HG02642 (cell line): ENCODE results near the gene SLC1A4.
A peak's percentile ranks its signal among the peaks of the same experiment; 100 is the strongest.

Experiments
- ATAC-seq: cut with Tn5 transposase; IDR thresholded peaks from one replicate; pipeline ENCODE4 v1.9.1; 2021; ENCODE audit warnings: mild to moderate bottlenecking; ENCODE audit not compliant: unreplicated experiment, poor library complexity

The SLC1A4 gene

DNA sequence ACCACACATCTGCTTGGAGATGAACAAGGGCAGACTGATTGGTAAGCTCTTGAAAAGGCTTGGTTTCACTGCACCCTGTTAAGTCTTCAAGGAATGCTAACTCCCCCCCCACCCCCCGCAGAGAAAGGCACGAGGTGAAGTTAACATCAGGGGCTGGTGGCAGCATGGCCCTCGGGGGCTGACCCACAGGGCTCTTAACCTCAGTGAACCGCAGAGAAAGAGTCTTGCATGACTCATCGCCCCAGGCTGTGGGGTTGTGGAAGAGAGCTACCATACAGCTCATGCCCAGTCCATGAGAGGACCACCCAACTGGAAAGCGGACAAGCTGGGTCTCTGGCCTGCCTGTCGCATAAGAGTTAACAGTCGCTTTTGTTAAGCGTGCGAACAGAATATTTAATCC is 56.5 kb downstream of the SLC1A4 start:
- ATAC-seq: no peak

DNA sequence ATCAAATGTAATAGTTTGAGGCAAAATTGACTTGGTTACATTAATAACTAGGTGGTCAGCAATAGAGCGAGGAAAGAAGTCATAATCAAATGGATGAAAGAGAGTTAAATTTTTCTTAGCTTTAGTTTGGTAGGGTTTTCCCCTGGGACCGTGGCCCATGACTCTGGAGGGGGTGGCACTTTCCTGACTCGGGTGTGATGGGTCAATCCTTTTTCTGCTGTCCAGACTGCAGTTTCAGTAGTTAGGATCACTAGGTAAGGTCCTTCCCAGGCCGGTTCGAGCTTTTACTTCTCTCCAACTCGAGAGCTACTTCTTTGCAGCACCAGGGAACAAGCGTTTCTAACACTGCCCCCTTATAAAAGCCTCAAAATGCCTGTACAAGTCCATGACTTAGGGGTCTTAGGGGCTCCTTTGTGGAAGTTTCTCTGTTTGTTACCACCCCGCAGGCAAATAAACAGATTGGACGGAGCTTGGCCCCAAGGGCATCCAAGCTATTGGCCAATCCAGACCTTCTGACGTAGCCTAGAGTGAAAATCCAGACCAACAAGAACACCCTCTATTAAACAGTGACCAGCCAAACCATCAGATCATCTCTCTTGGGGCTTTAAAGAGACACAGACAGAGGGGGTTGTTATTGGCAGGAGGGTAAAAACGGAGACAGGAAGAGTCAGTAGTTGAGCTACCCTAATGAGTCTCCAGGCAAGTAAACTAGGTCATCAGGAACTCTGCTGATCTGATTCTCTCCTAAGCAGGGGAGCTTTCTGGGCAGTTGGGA is 57.6 kb downstream of the SLC1A4 start:
- ATAC-seq: no peak

DNA sequence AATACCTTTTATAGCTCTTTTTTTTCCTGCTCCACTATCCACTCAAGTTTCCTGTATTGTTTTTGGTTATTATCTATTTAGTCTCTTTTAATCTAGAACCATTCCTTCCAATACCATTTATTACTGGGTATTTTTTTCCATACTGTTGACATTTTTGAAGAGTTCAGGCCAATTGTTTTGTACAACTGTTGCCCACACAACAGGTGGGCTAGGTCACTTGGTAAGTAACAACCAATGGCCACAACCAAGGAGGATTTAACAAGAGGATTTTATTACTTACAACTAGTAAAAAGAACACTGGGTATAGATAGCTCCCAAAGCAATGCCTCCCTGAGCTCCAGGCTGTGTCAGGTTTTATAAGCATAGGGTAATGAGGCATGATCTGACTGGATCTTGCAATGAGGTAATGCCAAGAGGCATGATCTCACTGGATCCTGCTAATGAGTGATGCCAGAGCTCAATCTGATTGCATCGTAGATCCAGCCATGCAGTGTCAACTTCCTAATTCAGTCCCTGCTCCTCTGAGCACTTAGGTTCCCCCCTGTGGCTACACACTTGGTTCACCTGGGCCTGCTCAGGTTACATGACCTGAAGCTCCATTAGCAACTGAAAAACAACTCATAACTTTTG is 59.9 kb downstream of the SLC1A4 start:
- ATAC-seq: no peak

DNA sequence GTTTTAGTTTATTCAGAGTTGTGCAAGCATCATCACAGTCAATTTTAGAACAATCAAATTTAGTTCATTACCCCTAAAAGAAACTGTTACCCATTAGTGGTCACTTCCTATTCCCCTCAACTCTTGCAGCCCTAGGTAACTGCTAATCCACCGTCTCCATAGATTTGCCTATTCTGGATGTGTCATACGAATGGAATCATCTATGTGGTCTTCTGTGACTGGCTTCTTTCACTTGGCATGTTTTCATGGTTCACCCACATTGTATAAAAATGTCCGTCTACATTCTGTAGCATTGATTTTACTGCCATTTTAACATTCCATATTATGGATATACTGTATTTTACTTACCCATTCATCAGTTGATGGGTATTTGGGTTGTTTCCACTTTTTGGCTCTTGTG is 61.7 kb downstream of the SLC1A4 start:
- ATAC-seq: no peak

DNA sequence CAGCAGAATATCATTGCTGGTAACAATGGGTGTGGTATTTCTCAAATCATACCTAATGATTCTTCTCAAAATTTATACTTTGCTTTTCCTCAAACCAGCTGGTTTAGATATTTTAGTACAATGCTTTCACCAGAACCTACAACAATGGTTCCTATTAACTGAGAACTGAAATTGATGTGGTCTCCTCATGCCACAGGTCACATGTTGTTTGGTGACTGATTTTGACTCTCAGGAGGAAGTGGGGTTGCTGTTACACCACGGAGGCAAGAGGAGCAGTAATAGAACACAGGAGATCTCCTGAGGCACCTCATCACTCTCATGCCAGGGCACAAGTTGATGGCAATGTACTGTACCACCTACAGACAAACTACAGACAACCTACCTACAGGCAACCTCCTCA is 64.0 kb downstream of the SLC1A4 start:
- ATAC-seq: peak; percentile 44

DNA sequence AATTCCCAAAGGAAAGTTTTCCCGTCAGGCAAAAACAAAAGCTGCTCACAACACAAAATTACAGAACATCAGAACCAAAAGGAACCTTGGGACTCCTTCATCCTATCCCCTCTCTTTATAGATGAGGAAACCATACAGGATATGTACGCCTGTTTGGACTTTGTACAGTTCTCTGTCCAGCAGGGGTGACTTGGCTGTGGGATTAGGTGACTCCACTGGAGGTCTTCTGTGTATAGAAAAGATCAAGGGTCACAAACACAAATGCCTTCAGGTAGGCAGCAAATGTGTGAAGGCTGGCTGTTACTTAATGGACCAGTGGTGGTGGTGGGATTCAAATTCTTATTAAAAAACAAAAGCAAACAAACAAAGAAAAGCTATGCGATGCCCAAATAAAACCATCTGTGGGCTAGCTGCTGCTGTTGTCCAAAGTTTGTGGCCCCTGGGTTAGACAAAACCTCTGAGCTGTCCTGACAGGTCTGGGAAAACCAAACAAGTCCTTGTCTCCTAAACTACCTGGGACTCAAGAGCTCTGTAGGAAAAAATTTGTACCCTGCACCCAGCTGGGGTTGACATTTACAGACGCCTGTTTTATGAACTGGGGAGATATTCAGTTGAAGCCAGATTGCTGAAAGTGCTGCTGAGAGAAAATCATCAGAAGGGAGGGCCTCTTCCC is 65.7 kb downstream of the SLC1A4 start:
- ATAC-seq: no peak

DNA sequence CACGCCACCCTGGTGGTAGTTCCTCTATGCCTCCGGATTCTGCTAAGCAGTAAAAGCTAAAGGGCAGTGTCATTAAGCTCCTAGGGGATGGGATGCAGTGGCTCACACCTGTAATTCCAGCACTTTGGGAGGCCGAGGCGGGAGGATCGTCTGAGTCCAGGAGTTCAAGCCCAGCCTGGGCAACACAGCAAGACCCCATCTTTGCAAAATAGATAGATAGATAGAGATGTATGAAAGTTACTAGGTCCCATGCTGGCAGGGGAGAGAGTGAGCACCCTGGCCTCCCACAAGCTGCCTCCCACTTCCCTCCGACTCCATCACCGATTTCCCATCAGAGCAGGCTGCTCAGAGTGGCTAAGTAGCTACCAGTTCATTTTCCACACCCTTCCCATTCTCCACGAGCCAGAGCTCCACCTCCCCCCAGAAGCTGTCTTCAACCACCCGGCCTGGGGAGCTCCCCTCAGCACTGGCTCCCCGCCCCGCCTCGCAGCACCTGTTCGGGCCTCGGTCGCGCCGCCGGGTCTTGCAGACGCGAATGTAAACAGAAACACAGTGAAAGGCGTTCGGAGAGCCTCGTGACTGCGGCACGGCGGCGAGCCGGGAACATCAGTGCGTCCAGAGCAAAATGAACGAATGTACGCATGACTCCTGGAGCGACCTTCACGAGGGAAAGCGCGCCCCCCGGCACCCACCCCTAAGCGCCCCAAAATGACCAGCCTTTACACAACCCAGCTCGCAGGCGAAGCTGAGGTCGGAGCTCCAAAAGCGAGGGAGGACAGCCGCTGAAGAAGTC is 66.4 kb downstream of the SLC1A4 start:
- ATAC-seq: peak; percentile 38

DNA sequence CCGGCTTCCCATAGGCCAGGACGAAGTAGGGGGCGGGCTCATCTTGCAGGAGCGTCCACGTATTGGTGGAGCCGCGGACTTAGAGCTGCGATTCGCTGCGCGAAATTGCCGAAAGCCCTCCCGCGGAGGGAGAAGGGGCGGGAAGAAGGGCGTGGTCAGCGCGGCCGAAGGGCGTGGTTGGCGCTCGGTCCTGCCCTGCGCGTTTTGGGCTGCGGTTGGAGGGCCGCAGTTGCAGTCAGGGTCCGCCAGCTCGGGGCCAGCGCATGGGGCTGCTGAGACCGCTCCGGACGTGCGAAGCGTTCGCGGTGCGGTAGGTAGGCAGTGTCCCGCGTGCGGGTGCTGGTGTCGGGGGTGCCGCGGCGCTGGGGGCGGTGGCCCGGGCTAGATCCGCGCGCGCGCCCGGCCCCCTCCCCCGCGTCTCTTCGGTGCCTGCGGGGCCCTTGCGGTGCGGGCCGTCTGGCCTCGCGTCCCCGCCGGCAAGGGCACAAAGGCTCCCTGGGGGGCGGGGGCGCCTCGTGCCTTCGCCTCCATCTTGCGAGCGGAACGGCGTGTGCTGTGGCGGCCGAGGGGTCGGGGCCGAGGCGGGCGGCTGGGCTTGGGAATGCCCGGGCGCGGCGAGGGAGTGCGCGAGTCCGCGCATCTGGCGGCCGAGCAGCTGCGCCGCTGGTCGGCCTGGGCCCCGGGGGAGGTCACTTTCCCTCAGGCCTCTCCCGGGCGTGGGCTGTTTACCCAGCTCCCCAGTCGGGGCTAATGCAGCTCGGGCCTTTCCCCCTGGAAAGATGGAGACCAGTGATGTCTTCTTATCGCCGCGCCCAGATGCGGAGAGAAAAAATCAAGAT is 67.2 kb downstream of the SLC1A4 start, which contains the start of gene CEP68:
TSS of gene CEP68 (plus strand) at position 202 of the 839 bp plus-strand sequence. CDS start 13,029 bp downstream, outside the sequence.
- peak; percentile 90 for ATAC-seq

DNA sequence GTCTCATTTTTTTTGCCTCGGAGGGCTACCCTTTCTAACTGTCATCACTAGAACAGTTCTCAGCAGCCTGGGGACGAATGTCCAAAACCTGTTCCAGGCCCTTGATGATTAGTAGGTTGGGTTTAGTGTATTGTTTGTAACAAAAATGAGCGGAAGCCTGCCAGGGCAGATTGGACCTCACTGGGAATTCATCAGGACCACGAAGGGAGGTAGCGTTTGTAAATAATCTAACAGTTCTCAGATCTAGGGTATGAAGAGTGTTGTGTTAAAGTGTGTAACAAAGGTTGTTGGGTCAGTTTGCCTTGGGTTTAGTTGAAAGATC is 67.8 kb downstream of the SLC1A4 start:
- no peak for ATAC-seq

DNA sequence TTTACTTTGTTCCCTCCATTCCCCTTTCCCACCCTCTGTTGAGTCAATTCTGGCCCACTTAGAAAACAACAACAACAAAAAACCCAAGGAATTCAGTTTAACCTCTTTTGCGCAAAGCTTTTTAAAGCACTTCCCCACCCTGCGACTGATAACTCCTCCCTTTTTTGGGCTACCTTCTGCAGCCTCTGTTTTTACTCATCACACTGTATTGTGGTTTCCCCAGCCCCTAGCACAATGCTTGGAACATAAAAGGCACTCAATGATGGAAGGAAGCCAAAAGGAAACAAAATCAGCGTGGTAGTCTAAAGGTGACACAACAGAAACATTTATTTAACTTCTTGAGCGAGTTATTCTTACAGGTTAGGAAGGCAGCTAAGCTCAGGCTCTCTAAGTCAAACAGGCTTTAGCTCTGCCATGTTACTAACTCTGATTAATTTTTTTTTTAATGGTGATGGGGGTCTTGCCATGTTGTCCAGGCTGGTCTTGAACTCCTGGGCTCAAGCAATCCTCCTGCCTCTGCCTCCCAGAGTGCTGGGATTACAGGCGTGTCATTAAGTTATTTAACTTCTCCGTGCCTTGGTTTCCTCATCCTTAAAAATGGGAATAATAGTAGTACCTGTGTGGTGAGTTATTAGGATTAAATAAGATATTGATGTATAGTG is 68.3 kb downstream of the SLC1A4 start:
- ATAC-seq: no peak

DNA sequence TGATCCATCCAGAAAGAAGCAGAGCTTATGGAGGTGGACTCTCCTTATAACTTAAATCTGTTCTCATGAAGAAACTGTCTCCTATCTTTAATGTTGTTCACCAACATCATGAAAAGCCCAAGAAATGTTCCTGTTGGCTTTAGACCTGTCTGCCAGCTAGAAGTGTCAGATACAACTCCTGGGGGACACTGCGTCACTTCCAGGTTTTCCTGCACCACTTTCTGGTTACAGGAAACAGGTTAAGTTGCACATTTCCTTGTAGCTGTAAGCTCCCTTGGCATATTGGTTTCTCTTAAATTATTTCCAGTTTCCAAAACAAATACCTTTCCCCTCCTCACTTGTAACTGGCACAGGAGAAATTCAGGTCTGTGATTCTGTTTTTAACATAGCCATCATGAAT is 69.9 kb downstream of the SLC1A4 start:
- no peak for ATAC-seq

DNA sequence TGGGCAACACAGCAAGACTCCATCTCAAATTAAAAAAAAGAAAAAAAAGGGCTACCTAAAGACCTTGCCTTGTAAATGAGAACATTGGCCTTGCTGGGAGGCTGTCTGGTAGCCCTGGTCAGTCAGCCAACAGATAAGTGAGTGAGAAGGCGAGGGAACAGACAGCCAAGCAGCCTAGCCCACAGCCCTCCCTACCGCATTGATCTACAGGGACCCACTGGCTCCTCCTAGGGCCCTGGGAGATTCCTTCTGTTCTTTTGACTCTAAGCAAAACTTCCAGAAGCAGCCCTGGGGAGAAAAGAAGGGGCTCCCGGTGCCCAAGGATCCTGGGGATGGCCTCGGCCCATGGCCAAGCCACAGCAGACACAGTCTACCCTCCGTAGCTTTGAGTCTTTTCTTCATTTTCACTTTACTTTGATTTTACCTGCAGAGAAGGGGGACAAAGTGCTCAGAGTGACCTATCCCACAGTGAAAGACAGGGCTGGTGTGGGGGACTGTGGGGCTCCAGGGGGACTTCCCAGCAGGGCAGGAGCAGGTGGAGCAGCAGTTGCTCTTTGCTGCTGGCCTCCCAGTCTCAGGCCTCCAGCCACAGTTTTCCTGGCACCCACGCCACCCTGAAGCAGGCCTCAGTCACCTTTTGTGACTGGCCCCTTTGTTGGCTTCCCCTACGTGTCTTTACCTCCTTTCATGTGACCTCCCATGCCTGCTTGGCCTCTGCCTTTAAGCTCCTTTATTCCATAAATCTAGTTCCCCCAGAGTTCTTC is 72.1 kb downstream of the SLC1A4 start:
- ATAC-seq: no peak

DNA sequence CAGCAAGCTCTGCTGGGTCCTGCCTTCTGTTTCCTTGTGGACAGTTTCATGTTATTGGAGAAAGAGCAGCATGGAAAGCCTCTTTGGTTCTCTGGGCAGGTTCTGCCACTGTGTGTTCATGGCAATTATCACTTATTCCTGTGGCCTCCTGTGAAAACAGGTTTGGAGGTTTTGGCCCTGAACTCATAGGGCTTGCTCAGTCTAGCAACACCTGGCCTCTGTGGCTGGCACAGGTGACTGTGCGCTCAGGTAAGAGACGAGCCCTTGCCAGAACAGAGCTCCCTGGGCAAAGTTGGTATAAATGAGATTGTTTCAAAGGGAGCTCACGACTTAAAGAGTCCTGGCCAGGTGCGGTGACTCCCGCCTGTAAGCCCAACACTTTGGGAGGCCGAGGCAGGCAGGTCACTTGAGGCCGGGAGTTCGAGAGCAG is 72.7 kb downstream of the SLC1A4 start:
- no peak for ATAC-seq

DNA sequence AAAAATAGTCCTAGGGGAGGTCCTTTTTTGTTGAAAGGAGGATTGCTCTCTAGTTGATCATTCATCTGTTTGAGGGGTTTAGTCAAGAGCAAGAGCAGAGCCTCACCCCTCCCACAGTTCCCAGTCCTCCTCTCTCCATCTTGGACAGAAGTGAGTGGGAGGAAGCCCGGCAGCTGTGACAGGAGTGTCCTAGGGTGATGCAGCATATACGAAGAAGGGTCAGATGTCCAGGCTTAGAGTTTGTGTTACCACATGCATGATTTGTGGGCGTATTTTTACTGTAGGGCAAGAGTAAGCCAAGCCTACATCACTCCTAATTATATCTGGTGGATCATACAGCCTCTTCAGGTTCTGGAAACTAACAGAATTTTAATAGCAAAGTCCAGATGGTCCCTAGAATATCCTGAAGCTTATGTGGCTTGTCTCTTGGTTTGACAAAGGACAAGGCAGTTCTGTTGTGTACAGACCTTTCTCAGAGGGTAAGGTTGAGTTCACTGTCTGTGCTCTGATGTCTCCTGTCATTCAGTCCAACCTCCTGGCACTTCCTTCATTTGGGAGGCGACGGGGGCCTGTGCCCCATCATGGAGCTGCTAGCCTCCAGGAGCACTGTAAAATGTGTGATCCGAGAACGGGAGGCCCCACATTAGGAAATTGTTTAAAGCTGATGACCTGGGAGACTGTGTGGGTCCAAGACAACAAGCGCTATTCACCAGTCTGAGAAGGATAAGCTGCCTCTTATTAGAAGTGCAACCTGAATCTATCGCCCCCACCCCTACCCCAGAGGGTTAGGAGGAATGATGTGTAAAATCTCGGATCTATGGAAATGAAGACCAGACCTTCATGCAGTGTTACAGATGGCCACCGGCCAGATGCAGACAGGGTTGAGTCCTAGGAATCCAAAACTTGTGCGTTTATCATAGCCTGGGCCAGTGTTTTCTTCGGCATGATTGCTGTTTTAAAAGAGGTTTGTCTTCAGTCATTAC is 73.9 kb downstream of the SLC1A4 start:
- ATAC-seq: no peak

DNA sequence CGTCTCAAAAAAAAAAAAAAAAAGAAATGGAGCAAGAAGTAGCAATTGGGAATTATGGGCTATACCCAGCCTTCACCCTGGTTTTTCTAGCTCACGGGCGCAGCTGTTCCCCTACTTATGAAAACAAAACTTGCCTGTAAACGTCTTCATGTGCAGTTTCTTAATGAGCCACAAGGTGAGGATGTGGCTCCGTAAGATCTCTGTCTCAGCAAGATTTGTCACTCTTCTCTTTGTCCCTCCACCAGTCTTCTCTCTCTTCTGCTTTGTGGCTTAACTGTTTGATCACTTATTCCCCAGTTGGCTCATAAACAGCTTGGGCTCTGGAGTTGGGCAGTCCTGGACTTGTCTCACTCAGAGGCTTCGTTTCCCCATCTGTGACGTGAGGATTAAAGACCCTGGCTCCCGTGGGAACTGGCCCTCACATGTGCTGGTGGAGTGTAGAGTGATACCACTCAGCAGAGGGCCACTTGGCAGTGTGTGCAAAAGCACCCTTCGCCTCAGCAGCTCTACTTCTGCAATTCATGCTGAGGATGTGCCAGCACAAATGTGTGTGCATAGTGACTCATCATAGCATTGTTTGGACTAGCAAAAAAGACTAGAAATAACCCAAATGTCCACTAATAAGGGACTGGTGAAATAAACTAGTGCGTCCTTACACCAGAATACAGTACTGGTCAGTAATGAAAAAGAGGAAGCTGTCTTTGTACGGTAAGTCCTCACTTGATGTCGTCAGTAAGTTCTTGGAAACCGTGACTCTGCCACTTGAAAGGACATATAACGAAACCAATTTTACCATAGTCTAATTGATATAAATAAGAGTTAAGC is 75.7 kb downstream of the SLC1A4 start:
- peak; percentile 88 for ATAC-seq

DNA sequence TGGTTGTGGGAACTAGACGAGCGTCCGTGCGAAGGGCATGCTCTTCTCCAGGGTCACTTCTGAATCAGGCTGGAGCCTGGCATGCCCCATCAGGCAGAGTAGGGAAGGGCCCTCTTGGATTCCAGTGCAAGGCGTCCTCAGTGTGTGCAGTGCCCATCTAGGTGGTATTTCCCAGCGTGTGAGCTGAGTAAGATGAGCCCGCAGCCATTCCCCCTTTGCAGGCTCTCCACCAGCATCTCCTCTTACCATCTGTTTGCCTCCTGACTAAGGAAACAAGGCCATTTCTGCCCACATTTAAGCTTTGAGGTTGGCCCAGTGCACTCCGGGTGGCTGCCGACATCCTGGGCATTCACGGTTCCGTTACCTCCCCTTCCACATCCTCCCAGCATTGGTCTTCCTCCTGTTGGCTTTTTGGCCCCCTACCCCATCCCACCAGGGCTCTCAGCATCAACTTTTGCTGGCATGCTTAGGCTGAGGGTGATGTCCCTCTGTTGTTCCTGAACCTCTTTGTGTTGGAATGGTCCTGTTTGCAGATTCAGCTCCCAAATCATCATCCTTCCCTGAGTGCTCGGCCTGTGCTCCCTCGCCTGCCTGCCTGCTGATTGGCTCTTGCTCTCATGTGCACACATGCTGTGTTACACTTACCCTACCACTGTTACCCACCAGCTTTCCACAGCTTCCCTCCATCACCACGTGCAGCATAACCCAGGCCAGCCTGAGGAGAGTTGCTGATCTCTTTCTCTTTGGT is 78.8 kb downstream of the SLC1A4 start:
- ATAC-seq: no peak
